OCI-LY1 (cell line): ENCODE results near the gene FANCE.

Experiments
- H2AFZ ChIP-seq: fragments of 200-600 bp; sonication (generic), shearing (Covaris generic); 2 replicates; pipeline ENCODE4 v1.6.0; 2014; ENCODE audit warnings: antibody characterized with exemption, mild to moderate bottlenecking, low read length
- H3F3A ChIP-seq: fragments of 200-600 bp; sonication (generic), shearing (Covaris generic); 2 replicates; pipeline ENCODE4 v1.6.0; 2014; ENCODE audit warnings: mild to moderate bottlenecking, antibody characterized with exemption, low read length, moderate library complexity; ENCODE audit not compliant: insufficient read depth
- H3K27ac ChIP-seq: fragments of 200-600 bp; sonication (generic); 2 replicates; pipeline ENCODE4 v1.5.1; 2014; ENCODE audit warnings: low read length, mixed run types, mild to moderate bottlenecking, low read depth; ENCODE audit not compliant: poor library complexity, severe bottlenecking
- H3K27me3 ChIP-seq: fragments of 200-600 bp; sonication (generic); 2 replicates; pipeline ENCODE4 v1.6.0; 2014; ENCODE audit warnings: antibody characterized with exemption, mild to moderate bottlenecking, low read length, moderate library complexity; ENCODE audit not compliant: insufficient read depth
- H3K36me3 ChIP-seq: fragments of 200-600 bp; sonication (generic); 2 replicates; pipeline ENCODE4 v1.6.1; 2014; ENCODE audit warnings: mild to moderate bottlenecking, antibody characterized with exemption, low read length, moderate library complexity, mixed read lengths; ENCODE audit not compliant: insufficient read depth
- H3K4me1 ChIP-seq: fragments of 200-600 bp; sonication (generic); 2 replicates; pipeline ENCODE4 v1.5.1; 2014; ENCODE audit warnings: mild to moderate bottlenecking, low read length, moderate library complexity; ENCODE audit not compliant: insufficient read depth, severe bottlenecking
- H3K4me2 ChIP-seq: fragments of 200-600 bp; sonication (generic), shearing (Covaris generic); 2 replicates; pipeline ENCODE4 v1.6.1; 2014; ENCODE audit warnings: low read length
- H3K4me3 ChIP-seq: fragments of 200-600 bp; sonication (generic); 2 replicates; pipeline ENCODE4 v1.5.1; 2014; ENCODE audit warnings: low read length, low read depth, mild to moderate bottlenecking, mixed read lengths; ENCODE audit not compliant: poor library complexity, severe bottlenecking
- H3K79me2 ChIP-seq: fragments of 200-600 bp; shearing (Covaris generic); 2 replicates; pipeline ENCODE4 v1.6.1; 2016; ENCODE audit warnings: mixed run types, low read length, mixed read lengths; ENCODE audit not compliant: insufficient read depth
- H3K9ac ChIP-seq: fragments of 200-600 bp; sonication (generic), shearing (Covaris generic); 2 replicates; pipeline ENCODE4 v1.6.1; 2014; ENCODE audit warnings: mild to moderate bottlenecking, low read length, mixed read lengths
- H3K9me2 ChIP-seq: fragments of 200-600 bp; sonication (generic), shearing (Covaris generic); 2 replicates; pipeline ENCODE4 v1.6.1; 2014; ENCODE audit warnings: low read depth, mild to moderate bottlenecking, low read length, mixed read lengths
- H3K9me3 ChIP-seq: fragments of 200-600 bp; shearing (Covaris generic); 2 replicates; pipeline ENCODE4 v1.6.1; 2014; ENCODE audit warnings: low read length, mixed read lengths
- H4K20me1 ChIP-seq: fragments of 200-600 bp; sonication (generic), shearing (Covaris generic); 2 replicates; pipeline ENCODE4 v1.6.0; 2016; ENCODE audit warnings: mild to moderate bottlenecking, low read length; ENCODE audit not compliant: insufficient read depth
- EZH2 ChIP-seq: fragments of 200-600 bp; sonication (generic), shearing (Covaris generic); IDR thresholded peaks from 2 replicates; pipeline ENCODE4 v1.8.0; 2017; ENCODE audit warnings: borderline replicate concordance, mixed run types, mild to moderate bottlenecking, antibody characterized with exemption, low read length, moderate library complexity, mixed read lengths
- TF ChIP-seq, protein P1 (sequence below): fragments of 200-600 bp; sonication (generic), shearing (Covaris generic); IDR thresholded peaks from 2 replicates; pipeline ENCODE4 v1.5.1; 2017; ENCODE audit warnings: mild to moderate bottlenecking, antibody characterized with exemption, low read length, moderate library complexity, mixed read lengths

FANCE gene

DNA sequence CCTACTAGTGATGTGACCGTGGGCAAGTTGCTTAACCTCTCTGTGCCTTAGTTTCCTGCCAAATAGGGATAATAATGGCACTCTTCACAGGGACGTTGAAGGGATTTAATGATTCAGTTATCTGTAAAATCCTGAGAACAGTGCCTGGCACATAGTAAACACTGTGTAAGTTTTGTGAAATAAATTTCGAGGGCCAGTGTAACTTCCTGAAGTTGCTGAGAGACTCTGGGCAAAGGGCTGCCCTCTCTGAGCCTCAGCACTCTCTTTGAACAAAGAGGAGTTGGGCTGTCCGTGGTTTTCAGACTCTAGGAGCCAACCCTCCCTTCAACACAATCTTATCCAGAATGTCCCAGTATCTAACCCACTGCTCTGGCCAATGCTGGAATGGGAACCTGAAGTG, 47.2 kb downstream of the FANCE start:
- Histone ChIP-seq H3K27ac (no peak overlapping the region), H2AFZ (no peak overlapping the region), H4K20me1 (no peaks in the 10 kb centered on the region), H3K9me2 (no peaks in the 10 kb centered on the region), H3K79me2 (no peaks in the 10 kb centered on the region), H3K36me3 (no peaks in the 10 kb centered on the region), H3K4me1 (peaks cover 10% of the 10 kb centered on the region), H3K27me3 (peaks cover 17% of the 10 kb centered on the region), H3K4me2 (no peak overlapping the region), H3K4me3 (no peak overlapping the region), H3F3A (no peaks in the 10 kb centered on the region), H3K9ac (no peak overlapping the region), H3K9me3 (no peaks in the 10 kb centered on the region)
- TF ChIP-seq EZH2, result no peak

DNA sequence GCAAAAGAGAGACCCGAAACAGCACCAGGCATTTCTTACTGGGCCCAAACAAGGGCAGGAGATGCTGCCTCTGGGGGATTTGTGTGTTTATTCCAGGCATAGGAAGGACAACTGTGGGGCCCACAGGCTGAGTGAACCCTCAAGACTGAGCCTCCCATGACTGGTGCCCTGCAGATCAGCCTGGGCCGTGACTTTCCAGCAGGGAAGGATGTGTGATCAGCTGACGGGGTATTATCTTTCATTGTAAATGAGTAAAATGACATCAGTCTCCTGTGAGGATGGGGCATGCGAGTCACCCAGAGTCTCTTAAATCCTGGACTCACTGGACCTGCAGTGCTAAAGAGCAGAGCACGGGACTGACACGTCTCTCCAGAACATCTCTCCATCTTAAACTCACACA, 48.6 kb downstream of the FANCE start:
- Histone ChIP-seq H3K27ac (no peak overlapping the region), H2AFZ (no peak overlapping the region), H3K4me1 (peaks cover 10% of the 10 kb centered on the region), H3K9ac (no peak overlapping the region), H4K20me1 (no peaks in the 10 kb centered on the region), H3K27me3 (peaks cover 5% of the 10 kb centered on the region), H3K9me3 (no peaks in the 10 kb centered on the region), H3K9me2 (no peaks in the 10 kb centered on the region), H3K4me2 (no peak overlapping the region), H3K4me3 (no peak overlapping the region), H3F3A (no peaks in the 10 kb centered on the region), H3K36me3 (no peaks in the 10 kb centered on the region), H3K79me2 (no peaks in the 10 kb centered on the region)
- no peak for TF ChIP-seq EZH2
- TF ChIP-seq, protein P1, sequence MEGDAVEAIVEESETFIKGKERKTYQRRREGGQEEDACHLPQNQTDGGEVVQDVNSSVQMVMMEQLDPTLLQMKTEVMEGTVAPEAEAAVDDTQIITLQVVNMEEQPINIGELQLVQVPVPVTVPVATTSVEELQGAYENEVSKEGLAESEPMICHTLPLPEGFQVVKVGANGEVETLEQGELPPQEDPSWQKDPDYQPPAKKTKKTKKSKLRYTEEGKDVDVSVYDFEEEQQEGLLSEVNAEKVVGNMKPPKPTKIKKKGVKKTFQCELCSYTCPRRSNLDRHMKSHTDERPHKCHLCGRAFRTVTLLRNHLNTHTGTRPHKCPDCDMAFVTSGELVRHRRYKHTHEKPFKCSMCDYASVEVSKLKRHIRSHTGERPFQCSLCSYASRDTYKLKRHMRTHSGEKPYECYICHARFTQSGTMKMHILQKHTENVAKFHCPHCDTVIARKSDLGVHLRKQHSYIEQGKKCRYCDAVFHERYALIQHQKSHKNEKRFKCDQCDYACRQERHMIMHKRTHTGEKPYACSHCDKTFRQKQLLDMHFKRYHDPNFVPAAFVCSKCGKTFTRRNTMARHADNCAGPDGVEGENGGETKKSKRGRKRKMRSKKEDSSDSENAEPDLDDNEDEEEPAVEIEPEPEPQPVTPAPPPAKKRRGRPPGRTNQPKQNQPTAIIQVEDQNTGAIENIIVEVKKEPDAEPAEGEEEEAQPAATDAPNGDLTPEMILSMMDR, result no peak

DNA sequence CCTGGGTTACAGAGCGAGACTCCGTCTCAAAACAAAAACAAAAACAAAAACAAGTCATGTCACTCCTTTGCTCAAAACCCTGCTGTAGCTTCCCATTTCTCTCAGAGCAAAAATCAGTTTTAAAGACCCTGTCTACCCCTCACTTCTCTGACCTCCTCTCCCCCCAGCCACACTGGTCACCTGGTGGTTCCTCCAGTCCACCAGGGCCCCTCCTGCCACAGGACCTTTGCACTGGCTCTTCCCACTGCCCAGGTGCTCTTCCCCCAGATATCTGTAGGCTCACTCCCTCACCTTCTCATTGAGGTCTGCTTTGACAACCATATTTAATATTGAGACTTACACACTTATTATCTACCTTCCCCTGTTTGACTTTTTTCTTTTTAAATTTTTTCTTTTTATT, 49.6 kb downstream of the FANCE start:
- Histone ChIP-seq H4K20me1 (no peaks in the 10 kb centered on the region), H3K4me1 (peaks cover 10% of the 10 kb centered on the region), H3K4me2 (no peak overlapping the region), H3K4me3 (no peak overlapping the region), H3F3A (no peaks in the 10 kb centered on the region), H3K79me2 (no peaks in the 10 kb centered on the region), H3K36me3 (no peaks in the 10 kb centered on the region), H3K9me2 (no peaks in the 10 kb centered on the region), H3K27ac (no peak overlapping the region), H3K9ac (no peak overlapping the region), H3K27me3 (no peaks in the 10 kb centered on the region; the same call in 1 of the 2 replicates), H3K9me3 (no peaks in the 10 kb centered on the region), H2AFZ (no peak overlapping the region)
- no peak for TF ChIP-seq EZH2
- TF ChIP-seq, protein P1, result no peak

DNA sequence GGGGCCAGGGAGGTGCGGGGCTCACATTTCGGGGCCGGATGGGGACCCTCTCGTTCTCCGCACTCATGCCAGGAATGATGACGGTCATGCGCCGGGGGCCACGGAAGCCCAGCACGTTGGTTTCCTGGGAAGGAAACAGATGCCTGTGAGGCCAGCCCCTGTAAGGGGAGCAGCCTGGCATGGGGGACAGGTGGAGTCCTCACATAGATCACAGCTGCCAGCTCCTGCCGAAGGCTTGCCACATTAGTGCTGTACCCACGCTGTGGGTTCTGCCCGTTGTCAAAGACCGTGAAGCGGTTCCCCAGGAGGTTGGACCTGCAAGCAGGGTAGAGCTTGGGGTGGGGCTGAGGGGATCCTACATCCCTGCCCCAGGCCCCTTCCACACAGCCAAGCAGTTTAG, 51.4 kb downstream of the FANCE start:
- Histone ChIP-seq H2AFZ (no peak overlapping the region), H3K9me3 (no peaks in the 10 kb centered on the region), H3K27ac (no peak overlapping the region), H4K20me1 (no peaks in the 10 kb centered on the region), H3F3A (no peaks in the 10 kb centered on the region), H3K4me1 (no peaks in the 10 kb centered on the region), H3K27me3 (peaks cover 6% of the 10 kb centered on the region), H3K4me3 (no peak overlapping the region), H3K4me2 (no peak overlapping the region), H3K36me3 (no peaks in the 10 kb centered on the region), H3K9ac (no peak overlapping the region), H3K9me2 (no peaks in the 10 kb centered on the region), H3K79me2 (no peaks in the 10 kb centered on the region)
- TF ChIP-seq EZH2, result no peak
- TF ChIP-seq, protein P1, result no peak
